WERI-Rb-1 (cell line): Measurements from ENCODE around the gene CDK3.
"Not testable (repeated sequence)": the region's sequence is repeated elsewhere in the genome, so short reads cannot be mapped to it uniquely, and the experiment has no call there.

ENCODE experiments used
- DNase-seq: peaks from one replicate; pipeline ENCODE4 v3.0.0-alpha.2; 2020
- H3K27ac ChIP-seq: fragments of 250-450 bp; sonication (Bioruptor Pico); 2 replicates; pipeline ENCODE4 v1.5.1; 2020; ENCODE audit warnings: mild to moderate bottlenecking, moderate library complexity
- H3K27me3 ChIP-seq: fragments of 250-450 bp; sonication (Bioruptor Pico); 2 replicates; pipeline ENCODE4 v1.5.1; 2021; ENCODE audit warnings: mild to moderate bottlenecking, low read depth, moderate library complexity; ENCODE audit not compliant: insufficient read depth, severe bottlenecking
- H3K36me3 ChIP-seq: fragments of 250-450 bp; sonication (Bioruptor Pico); 2 replicates; pipeline ENCODE4 v1.5.1; 2020; ENCODE audit warnings: mild to moderate bottlenecking, moderate library complexity
- H3K4me3 ChIP-seq: 2 replicates; pipeline ENCODE4 v1.5.1; 2011; ENCODE audit warnings: low read depth, mild to moderate bottlenecking, control low read depth, low read length
- H3K9me3 ChIP-seq: fragments of 250-450 bp; sonication (Bioruptor Pico); 2 replicates; pipeline ENCODE4 v1.5.1; 2021; ENCODE audit warnings: mild to moderate bottlenecking, moderate library complexity; ENCODE audit not compliant: severe bottlenecking
- CTCF ChIP-seq: IDR thresholded peaks from 2 replicates; pipeline ENCODE4 v1.5.1; 2011; ENCODE audit warnings: low read depth, mild to moderate bottlenecking, control low read depth, inconsistent platforms, low read length

Gene CDK3

GRCh38 chr17:76000755-76001521 lies at the start of gene CDK3:
Gene CDK3 (plus strand): TSS chr17:76000855. CDS start chr17:76001426, 571 bp downstream.
- no peak for DNase-seq
- Histone ChIP-seq H3K36me3 (peaks cover 44% of the 10 kb centered on the region), H3K9me3 (no peaks in the 10 kb centered on the region), H3K27ac (peak within 1 kb of the TSS; percentile 53), H3K4me3 (no peak within 1 kb of the TSS), H3K27me3 (no peaks in the 10 kb centered on the region)
- no peak for TF ChIP-seq CTCF

GRCh38 chr17:75950855-75951554 lies 49.6 kb upstream of the CDK3 start:
- peaks cover 83% of the 10 kb centered on the region for H3K36me3 ChIP-seq
- no peaks in the 10 kb centered on the region for H3K27me3 ChIP-seq
- H3K9me3 ChIP-seq: no peaks in the 10 kb centered on the region
- DNase-seq: no peak
- no peak for TF ChIP-seq CTCF
- no peak overlapping the region for H3K27ac ChIP-seq
- no peak overlapping the region for H3K4me3 ChIP-seq

- H3K9me3 ChIP-seq: no peaks in the 10 kb centered on the region
- TF ChIP-seq CTCF: no peak
- no peak overlapping the region for H3K27ac ChIP-seq
- H3K4me3 ChIP-seq: no peak overlapping the region
- H3K36me3 ChIP-seq: peaks cover 36% of the 10 kb centered on the region
- H3K27me3 ChIP-seq: no peaks in the 10 kb centered on the region
- DNase-seq: no peak
These were observed 41.4 kb upstream of the CDK3 start for GRCh38 chr17:75959051-75959838.

GRCh38 chr17:75959839-75960511 lies 40.7 kb upstream of the CDK3 start:
- H3K4me3 ChIP-seq: no peak overlapping the region
- no peak for DNase-seq
- H3K9me3 ChIP-seq: no peaks in the 10 kb centered on the region
- no peak for TF ChIP-seq CTCF
- H3K36me3 ChIP-seq: peaks cover 32% of the 10 kb centered on the region
- H3K27me3 ChIP-seq: no peaks in the 10 kb centered on the region
- no peak overlapping the region for H3K27ac ChIP-seq

- no peak overlapping the region for H3K27ac ChIP-seq
- no peaks in the 10 kb centered on the region for H3K27me3 ChIP-seq
- no peak overlapping the region for H3K4me3 ChIP-seq
- TF ChIP-seq CTCF: no peak
- H3K9me3 ChIP-seq: no peaks in the 10 kb centered on the region
- DNase-seq: no peak
- peaks cover 23% of the 10 kb centered on the region for H3K36me3 ChIP-seq
These were observed 35.2 kb upstream of the CDK3 start for GRCh38 chr17:75965468-75965867.

- not testable (repeated sequence) for H3K27me3 ChIP-seq, H3K4me3 ChIP-seq, DNase-seq, H3K9me3 ChIP-seq, H3K27ac ChIP-seq
- H3K36me3 ChIP-seq: peaks cover 44% of the 10 kb centered on the region
These were observed 31.6 kb upstream of the CDK3 start for GRCh38 chr17:75969044-75969443.
